ENCODE measurements around the gene TAF1B. TPM values are rescaled to one million over a fixed set of nuclear protein-coding genes. Genes with fewer than 3 reads are reported as not detected.
"Not testable (repeated sequence)": the region's sequence is repeated elsewhere in the genome, so short reads cannot be mapped to it uniquely, and the experiment has no call there.

Gene TAF1B
- polyA plus RNA-seq, 1 donor from 2014 or later: 15.7 TPM

DNA sequence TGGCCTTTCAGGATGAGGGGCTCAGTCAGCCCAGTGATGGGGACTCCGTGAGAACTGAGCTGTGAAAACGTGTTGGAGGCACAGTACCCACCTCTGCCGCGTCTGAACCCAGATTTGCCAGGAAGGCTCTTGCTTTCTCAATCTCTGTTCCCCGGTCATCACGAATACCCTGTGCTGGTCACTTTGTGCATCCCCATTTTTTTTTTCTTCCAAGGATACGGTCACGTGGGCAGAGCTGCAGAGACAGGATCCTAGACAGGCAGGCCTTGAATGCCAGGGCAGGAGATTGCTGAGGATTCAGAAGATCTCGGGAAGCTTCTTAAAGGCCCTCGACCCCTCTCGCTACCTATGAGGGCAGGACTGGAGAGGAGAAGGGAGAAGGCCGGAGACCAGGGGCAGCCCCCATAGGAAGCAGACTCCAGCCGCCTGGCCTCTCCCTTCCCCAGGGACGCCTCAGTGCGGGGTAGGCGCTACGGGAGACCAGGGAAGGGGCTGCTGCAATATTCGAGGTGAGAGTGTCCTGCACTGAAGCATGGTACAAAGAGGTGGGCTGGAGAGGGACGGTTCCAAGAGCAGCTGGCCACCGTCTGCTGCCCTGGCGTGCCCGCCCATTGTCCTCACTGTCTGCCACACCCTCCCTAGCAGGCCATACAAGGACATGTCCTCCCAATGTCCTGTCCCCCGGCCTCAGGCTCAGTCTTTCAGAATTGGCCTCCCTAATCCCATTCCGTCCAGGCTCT is 29.0 kb upstream of the TAF1B start:
- Mint-ChIP-seq H3K9me3 (no peaks in the 10 kb centered on the region), H3K4me3 (peak overlapping the region in 1 of 4 donors; percentile 39), H3K36me3 (no peaks in the 10 kb centered on the region), H3K27ac (peak overlapping the region in 1 of 3 donors; percentile 74), H3K27me3 (peaks cover 6% of the 10 kb centered on the region), H3K4me1 (peaks cover 4 to 7% (median 5%) of the 10 kb centered on the region in 3 donors)

- Mint-ChIP-seq H3K4me3 (no peak overlapping the region), H3K4me1 (peaks cover 4 to 7% (median 5%) of the 10 kb centered on the region in 3 donors), H3K27ac (no peak overlapping the region), H3K36me3 (no peaks in the 10 kb centered on the region), H3K27me3 (peaks cover 6% of the 10 kb centered on the region), H3K9me3 (no peaks in the 10 kb centered on the region)
Measured at GRCh38 chr2:9815076-9815475, 28.2 kb upstream of the TAF1B start.

GRCh38 chr2:9815844-9816279 is 27.4 kb upstream of the TAF1B start:
- Mint-ChIP-seq H3K4me1 (peaks cover 4 to 6% (median 5%) of the 10 kb centered on the region in 3 donors), H3K4me3 (no peak overlapping the region), H3K9me3 (no peaks in the 10 kb centered on the region), H3K27me3 (peaks cover 4% of the 10 kb centered on the region), H3K36me3 (no peaks in the 10 kb centered on the region), H3K27ac (no peak overlapping the region)

DNA sequence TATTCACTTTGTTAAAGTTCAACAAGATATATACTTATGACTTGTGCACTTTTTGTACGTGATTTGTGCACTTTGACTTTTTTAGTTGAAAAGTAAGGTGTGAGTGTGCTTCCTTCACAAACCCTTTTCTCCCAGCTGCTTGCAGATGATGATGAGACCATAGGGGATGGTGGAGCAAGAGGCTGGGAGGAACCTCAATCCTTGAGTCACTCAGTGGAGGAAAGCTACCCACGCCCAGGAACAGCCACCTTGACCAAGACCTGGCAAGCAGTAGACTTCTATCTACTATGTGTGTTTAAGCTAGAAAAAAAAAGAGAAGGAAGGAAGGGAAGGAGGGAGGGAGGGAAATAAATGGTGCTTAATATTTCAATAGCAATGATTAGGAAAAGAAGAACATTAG is 25.2 kb upstream of the TAF1B start:
- H3K36me3 Mint-ChIP-seq: no peaks in the 10 kb centered on the region
- no peak overlapping the region for H3K27ac Mint-ChIP-seq
- peaks cover 4% of the 10 kb centered on the region for H3K27me3 Mint-ChIP-seq
- H3K4me1 Mint-ChIP-seq: peaks cover 2 to 4% (median 3%) of the 10 kb centered on the region in 3 donors
- H3K9me3 Mint-ChIP-seq: no peaks in the 10 kb centered on the region
- H3K4me3 Mint-ChIP-seq: no peak overlapping the region

GRCh38 chr2:9819551-9819950 is 23.7 kb upstream of the TAF1B start:
- H3K9me3 Mint-ChIP-seq: no peaks in the 10 kb centered on the region

DNA sequence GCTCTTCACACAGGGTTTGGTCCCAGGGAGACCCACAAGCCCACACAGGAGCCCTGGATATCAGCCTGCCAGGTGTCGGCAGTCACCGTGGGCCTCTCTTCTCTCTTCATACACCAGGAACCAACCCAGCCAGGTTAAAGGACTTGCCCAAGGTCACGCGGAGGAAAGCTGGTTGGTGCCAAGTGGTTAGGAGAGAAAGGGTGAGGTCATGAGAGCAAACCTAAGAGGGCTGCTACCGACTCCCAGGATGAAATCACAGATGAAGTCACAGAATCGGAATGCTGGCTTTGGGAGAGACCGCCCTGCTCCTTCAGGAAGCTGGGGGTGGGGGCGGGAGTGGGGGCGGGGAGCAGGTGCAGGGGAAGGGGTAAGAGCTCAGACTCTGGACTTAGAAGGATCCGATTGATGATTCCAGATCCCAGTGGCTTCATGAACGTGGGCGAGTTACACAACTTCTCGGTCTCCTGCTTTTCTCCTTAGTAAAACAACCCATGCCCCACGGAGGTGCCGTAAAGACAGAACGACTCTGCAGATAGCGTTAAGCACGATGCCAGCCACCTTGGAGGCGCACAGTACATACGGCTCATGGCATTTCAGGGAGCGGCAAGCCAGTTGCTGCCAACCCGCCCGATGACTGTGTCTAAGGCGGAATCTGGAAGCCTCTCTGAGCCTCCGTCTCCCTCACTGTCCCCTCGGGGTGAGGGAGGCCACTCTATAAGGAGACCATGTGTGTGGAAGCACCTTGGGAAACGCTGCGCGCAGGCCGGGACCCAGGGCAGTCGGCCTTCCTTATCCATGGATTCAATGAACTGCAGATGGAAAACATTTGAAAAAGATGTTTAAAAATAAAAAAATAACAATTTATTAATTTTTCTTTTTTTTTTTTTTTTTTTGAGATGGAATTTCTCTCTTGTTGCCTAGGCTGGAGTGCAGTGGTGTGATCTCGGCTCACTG is 23.0 kb upstream of the TAF1B start:
- Mint-ChIP-seq H3K27me3 (peaks cover 1% of the 10 kb centered on the region), H3K4me1 (no peaks in the 10 kb centered on the region), H3K27ac (no peak overlapping the region), H3K4me3 (peak overlapping the region in 1 of 4 donors; percentile 36), H3K9me3 (no peaks in the 10 kb centered on the region), H3K36me3 (no peaks in the 10 kb centered on the region)

More at GRCh38 chr2:9819551-9819950, 23.7 kb upstream of the TAF1B start:
- Mint-ChIP-seq H3K4me3 (peak overlapping the region in 1 of 4 donors; percentile 36), H3K27ac (no peak overlapping the region), H3K4me1 (no peaks in the 10 kb centered on the region), H3K36me3 (no peaks in the 10 kb centered on the region), H3K27me3 (peaks cover 1% of the 10 kb centered on the region)

DNA sequence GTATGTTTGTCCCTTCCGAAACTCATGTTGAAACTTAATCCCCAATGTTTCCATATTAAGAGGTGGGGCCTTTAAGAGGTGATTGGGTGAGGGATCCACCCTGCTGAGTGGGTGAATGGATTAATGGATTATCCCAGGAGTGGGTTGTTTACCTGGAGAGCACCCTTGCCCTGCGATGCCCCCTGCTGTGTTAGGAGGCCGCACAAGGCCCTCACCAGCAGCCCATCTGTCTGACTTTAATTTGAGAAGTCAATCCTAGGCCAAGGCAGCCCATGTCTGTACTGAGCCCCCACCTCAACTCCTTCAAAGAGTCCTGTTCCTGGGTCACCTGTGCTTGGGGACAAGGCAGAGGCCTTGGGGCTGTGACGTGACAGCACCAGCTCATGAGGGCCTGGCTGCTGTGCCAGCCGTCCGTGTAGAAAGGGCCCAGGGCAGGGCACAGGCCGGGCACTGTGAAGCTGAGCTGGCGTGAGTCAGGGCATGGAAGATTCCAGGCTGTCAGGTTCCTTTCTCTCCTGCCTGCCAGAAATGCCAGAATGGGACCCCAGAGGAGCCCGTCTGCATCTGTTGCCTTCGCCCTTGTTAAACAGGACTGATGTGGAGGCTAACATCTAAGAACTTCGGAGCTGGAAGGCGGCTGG is 21.3 kb upstream of the TAF1B start:
- H3K27me3 Mint-ChIP-seq: no peaks in the 10 kb centered on the region
- H3K9me3 Mint-ChIP-seq: no peaks in the 10 kb centered on the region
- no peaks in the 10 kb centered on the region for H3K36me3 Mint-ChIP-seq
- H3K4me3 Mint-ChIP-seq: no peak overlapping the region
- H3K27ac Mint-ChIP-seq: peak overlapping the region in 1 of 3 donors; percentile 47
- no peaks in the 10 kb centered on the region for H3K4me1 Mint-ChIP-seq

DNA sequence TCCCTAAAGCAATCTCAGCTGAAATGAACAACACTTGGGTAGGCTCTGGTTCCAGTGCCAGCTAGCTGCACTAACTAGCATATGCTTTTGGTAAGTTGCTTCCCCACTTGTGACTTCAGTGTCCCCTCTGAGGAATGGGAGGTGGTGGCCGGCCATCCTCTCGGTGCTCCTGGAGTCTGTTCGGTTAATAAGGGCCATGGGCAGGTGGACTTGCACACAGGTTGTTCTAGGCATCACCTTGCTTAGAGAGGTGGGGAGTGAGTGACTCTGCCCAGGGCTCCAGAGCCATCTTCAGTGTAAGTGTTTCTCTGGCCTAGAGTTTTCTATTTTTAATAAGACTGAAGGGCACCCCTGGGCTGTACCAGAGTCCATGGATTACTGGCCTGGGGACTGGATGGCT is 18.8 kb upstream of the TAF1B start:
- Mint-ChIP-seq H3K9me3 (no peaks in the 10 kb centered on the region), H3K36me3 (no peaks in the 10 kb centered on the region), H3K27me3 (peaks cover 1% of the 10 kb centered on the region), H3K4me3 (no peak overlapping the region), H3K4me1 (no peaks in the 10 kb centered on the region), H3K27ac (no peak overlapping the region)

DNA sequence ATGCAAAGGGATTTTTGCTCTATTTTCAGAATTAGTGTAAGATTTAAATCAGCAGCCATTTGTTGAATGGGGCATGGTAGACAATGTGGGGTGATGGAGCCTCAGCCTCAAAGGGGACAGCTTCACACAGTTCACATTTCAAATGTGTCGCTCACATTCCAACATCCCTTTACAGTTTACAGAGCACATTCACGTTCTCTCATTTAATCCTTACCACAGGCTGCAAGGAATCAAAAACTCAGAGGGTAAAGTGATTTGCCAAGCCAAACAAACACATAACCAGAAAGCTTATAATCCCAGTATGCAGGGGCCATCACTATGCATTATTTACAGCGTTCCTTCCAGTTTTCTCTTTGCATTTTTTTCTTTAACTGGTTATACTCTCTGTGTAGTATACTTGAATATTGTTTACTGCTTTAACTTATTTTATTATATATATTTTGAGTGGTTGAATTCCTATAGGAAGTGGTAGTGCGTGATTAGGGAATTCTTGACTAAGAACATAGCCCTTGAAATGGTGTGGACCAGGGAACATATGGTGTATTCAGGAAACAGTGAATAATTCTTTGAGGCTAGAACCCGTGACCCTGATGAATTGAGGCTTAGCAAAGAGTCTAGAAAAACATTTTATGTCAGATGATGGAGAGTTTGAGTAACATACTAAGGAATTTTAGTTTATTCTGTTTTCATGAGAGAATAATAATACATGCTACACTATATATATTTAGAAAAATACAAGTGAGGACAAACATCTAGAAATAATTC is 18.1 kb upstream of the TAF1B start:
- Mint-ChIP-seq H3K27ac (no peak overlapping the region), H3K36me3 (no peaks in the 10 kb centered on the region), H3K4me1 (no peaks in the 10 kb centered on the region), H3K4me3 (no peak overlapping the region), H3K27me3 (peaks cover 7% of the 10 kb centered on the region), H3K9me3 (no peaks in the 10 kb centered on the region)

DNA sequence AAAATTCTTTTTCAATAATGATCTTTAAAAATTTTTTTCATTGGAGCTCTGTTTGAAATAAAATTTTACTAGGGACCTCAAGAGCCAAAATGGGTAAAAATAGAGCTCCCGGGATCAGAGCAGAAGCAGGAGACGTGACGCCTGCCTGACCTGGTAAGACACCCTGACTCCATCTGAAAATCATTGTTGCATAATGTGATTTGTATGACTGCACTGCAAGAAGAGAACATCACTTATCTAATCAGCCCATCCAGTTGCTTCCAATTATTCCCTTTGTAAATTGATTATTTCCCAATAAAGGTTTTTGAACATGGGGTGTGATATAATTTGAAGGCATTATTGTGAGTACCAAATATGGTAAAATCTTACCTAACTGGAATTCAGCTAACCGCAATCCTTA is 17.1 kb upstream of the TAF1B start:
- Mint-ChIP-seq H3K27me3 (peaks cover 8% of the 10 kb centered on the region), H3K9me3 (no peaks in the 10 kb centered on the region), H3K4me1 (no peaks in the 10 kb centered on the region), H3K4me3 (no peak overlapping the region), H3K36me3 (no peaks in the 10 kb centered on the region), H3K27ac (no peak overlapping the region)

DNA sequence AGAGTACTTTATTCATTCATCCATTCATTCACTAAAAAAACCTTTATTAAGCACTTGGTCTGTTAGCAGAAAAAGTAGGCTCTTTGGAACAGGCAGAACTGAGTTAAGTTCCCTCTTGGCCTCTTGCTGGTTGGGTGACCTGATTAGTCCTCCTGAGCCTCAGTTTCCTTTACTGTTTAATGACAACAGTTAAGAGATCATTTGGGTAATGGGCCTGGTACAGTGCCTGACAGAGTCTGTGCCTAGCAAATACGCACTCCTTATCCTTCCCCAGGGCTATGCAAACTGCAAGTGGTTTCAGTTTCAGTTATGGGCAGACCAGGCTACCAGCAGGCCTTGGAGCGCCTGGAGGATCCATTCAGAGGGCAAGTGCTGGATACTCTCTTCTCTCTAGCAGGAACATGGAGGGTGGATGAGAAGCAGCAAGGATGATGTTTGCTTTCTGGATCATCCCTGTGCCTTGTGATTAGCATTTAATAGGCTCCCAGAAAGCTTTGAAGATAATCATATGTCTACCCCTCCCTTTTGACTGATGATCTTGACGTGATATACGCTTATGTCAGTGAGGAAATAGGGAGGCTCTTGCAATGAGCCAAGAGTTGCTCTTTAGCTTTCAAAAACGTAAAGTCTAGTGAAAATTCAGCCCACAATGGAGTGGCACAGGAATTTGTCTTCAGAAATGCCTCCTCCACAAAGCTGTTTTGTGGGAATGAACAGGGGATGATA is 12.4 kb upstream of the TAF1B start:
- Mint-ChIP-seq H3K4me3 (no peak overlapping the region), H3K27me3 (peaks cover 11% of the 10 kb centered on the region), H3K4me1 (no peaks in the 10 kb centered on the region), H3K27ac (no peak overlapping the region), H3K36me3 (no peaks in the 10 kb centered on the region), H3K9me3 (no peaks in the 10 kb centered on the region)

- H3K27me3 Mint-ChIP-seq: peaks cover 11% of the 10 kb centered on the region
- H3K27ac Mint-ChIP-seq: no peak overlapping the region
- no peaks in the 10 kb centered on the region for H3K4me1 Mint-ChIP-seq
- no peak overlapping the region for H3K4me3 Mint-ChIP-seq
- H3K9me3 Mint-ChIP-seq: no peaks in the 10 kb centered on the region
- H3K36me3 Mint-ChIP-seq: no peaks in the 10 kb centered on the region
Measured at GRCh38 chr2:9831670-9832069, 11.6 kb upstream of the TAF1B start.

DNA sequence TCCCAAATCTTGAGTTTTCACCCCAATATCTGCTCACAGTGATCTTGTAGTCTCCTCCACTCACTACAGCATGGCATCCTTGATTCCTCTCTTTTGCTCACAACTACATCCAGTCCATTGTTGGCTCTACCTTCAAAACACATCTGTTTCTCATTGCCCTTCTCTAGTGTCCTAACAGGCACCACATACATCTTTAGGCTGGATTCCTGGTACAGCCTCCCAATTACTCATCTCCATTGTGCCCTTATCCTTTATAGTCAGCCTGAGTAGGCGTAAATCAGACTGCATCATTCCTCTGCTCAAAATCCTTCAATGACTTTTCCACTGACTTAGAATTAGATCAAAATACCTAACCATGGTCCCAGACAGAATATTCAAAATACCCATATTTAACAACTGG is 10.7 kb upstream of the TAF1B start:
- Mint-ChIP-seq H3K27me3 (peaks cover 11% of the 10 kb centered on the region), H3K9me3 (no peaks in the 10 kb centered on the region), H3K4me3 (no peak overlapping the region), H3K27ac (no peak overlapping the region), H3K36me3 (no peaks in the 10 kb centered on the region), H3K4me1 (no peaks in the 10 kb centered on the region)

DNA sequence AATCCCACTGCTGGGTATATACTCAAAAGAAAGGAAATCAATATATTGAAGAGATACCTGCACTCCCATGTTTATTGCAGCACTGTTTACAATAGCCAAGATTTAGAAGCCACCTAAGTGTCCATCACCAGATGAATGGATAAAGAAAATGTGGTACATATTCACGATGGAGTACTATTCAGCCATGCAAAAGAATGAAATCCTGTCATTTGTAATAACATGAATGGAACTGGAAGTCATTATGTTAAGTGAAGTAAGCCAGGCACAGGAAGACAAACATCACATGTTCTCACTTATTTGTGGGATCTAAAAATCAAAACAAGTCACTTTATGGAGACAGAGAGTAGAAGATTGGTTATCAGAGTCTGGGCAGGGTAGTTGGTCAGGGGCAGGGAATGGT is 8.2 kb upstream of the TAF1B start:
- H3K9me3 Mint-ChIP-seq, H3K36me3 Mint-ChIP-seq, H3K4me3 Mint-ChIP-seq, H3K27ac Mint-ChIP-seq, H3K4me1 Mint-ChIP-seq, H3K27me3 Mint-ChIP-seq: not testable (repeated sequence)

Measured in IgD-negative memory B cell (primary cell).